ENCODE results near the gene PDGFA.
"Not testable (repeated sequence)": the region's sequence is repeated elsewhere in the genome, so short reads cannot be mapped to it uniquely, and the experiment has no call there.

The PDGFA gene

GRCh38 chr7:556837-557557, 37.4 kb upstream of the PDGFA start:
- DNase-seq (no peak), ATAC-seq (no peak)
- Mint-ChIP-seq H3K4me3 (no peak overlapping the region), H3K36me3 (ENCODE audit: low read depth) (peaks cover 9% of the 10 kb centered on the region), H3K9me3 (no peaks in the 10 kb centered on the region), H3K4me1 (no peaks in the 10 kb centered on the region), H3K27me3 (no peaks in the 10 kb centered on the region), H3K27ac (no peak overlapping the region)

- Mint-ChIP-seq H3K4me3 (no peak overlapping the region), H3K27me3 (no peaks in the 10 kb centered on the region), H3K9me3 (no peaks in the 10 kb centered on the region), H3K36me3 (ENCODE audit: low read depth) (peaks cover 9% of the 10 kb centered on the region), H3K4me1 (no peaks in the 10 kb centered on the region), H3K27ac (no peak overlapping the region)
- DNase-seq = no peak
- no peak for ATAC-seq
Measured at GRCh38 chr7:556291-556826, 36.7 kb upstream of the PDGFA start.

GRCh38 chr7:555551-556160, 36.0 kb upstream of the PDGFA start:
- H3K27ac Mint-ChIP-seq = no peak overlapping the region
- peaks cover 3% of the 10 kb centered on the region for H3K36me3 Mint-ChIP-seq (ENCODE audit: low read depth)
- no peaks in the 10 kb centered on the region for H3K27me3 Mint-ChIP-seq
- DNase-seq (no peak), ATAC-seq (no peak)
- H3K4me1 Mint-ChIP-seq = no peaks in the 10 kb centered on the region
- no peaks in the 10 kb centered on the region for H3K9me3 Mint-ChIP-seq
- H3K4me3 Mint-ChIP-seq = no peak overlapping the region

- Mint-ChIP-seq H3K36me3 (ENCODE audit: low read depth) (peaks cover 7% of the 10 kb centered on the region), H3K9me3 (no peaks in the 10 kb centered on the region), H3K27ac (no peak overlapping the region), H3K4me1 (no peaks in the 10 kb centered on the region), H3K27me3 (no peaks in the 10 kb centered on the region), H3K4me3 (no peak overlapping the region)
- DNase-seq (no peak), ATAC-seq (no peak)
Measured at GRCh38 chr7:553636-554111, 34.0 kb upstream of the PDGFA start.

- no peak overlapping the region for H3K4me3 Mint-ChIP-seq
- H3K27me3 Mint-ChIP-seq = no peaks in the 10 kb centered on the region
- H3K36me3 Mint-ChIP-seq (ENCODE audit: low read depth) = peaks cover 7% of the 10 kb centered on the region
Measured at GRCh38 chr7:552868-553635, 33.4 kb upstream of the PDGFA start.

GRCh38 chr7:552151-552867, 32.7 kb upstream of the PDGFA start:
- not testable (repeated sequence) for DNase-seq; H3K4me1 Mint-ChIP-seq; H3K27ac Mint-ChIP-seq; H3K9me3 Mint-ChIP-seq; H3K4me3 Mint-ChIP-seq; H3K27me3 Mint-ChIP-seq; H3K36me3 Mint-ChIP-seq (ENCODE audit: low read depth); ATAC-seq

More at GRCh38 chr7:552868-553635, 33.4 kb upstream of the PDGFA start:
- DNase-seq (no peak), ATAC-seq (no peak)
- H3K9me3 Mint-ChIP-seq = no peaks in the 10 kb centered on the region
- no peak overlapping the region for H3K27ac Mint-ChIP-seq
- no peaks in the 10 kb centered on the region for H3K4me1 Mint-ChIP-seq

GRCh38 chr7:551615-551970, 31.9 kb upstream of the PDGFA start:
- H3K27me3 Mint-ChIP-seq; H3K36me3 Mint-ChIP-seq (ENCODE audit: low read depth); H3K27ac Mint-ChIP-seq; H3K4me1 Mint-ChIP-seq; H3K4me3 Mint-ChIP-seq; DNase-seq; H3K9me3 Mint-ChIP-seq; ATAC-seq: not testable (repeated sequence)

GRCh38 chr7:550881-551614, 31.4 kb upstream of the PDGFA start:
- Mint-ChIP-seq H3K27ac (no peak overlapping the region), H3K4me1 (no peaks in the 10 kb centered on the region), H3K4me3 (no peak overlapping the region), H3K27me3 (no peaks in the 10 kb centered on the region), H3K9me3 (no peaks in the 10 kb centered on the region), H3K36me3 (ENCODE audit: low read depth) (peaks cover 9% of the 10 kb centered on the region)
- DNase-seq (no peak), ATAC-seq (no peak)

- ATAC-seq = no peak
- no peaks in the 10 kb centered on the region for H3K4me1 Mint-ChIP-seq
Measured at GRCh38 chr7:549891-550625, 30.4 kb upstream of the PDGFA start.

GRCh38 chr7:549066-549890, 29.6 kb upstream of the PDGFA start:
- no peak overlapping the region for H3K4me3 Mint-ChIP-seq
- H3K36me3 Mint-ChIP-seq (ENCODE audit: low read depth) = peaks cover 9% of the 10 kb centered on the region
- no peak overlapping the region for H3K27ac Mint-ChIP-seq
- no peaks in the 10 kb centered on the region for H3K4me1 Mint-ChIP-seq
- DNase-seq (no peak), ATAC-seq (no peak)
- no peaks in the 10 kb centered on the region for H3K9me3 Mint-ChIP-seq
- H3K27me3 Mint-ChIP-seq = no peaks in the 10 kb centered on the region

More at GRCh38 chr7:549891-550625, 30.4 kb upstream of the PDGFA start:
- no peak for DNase-seq
- peaks cover 9% of the 10 kb centered on the region for H3K36me3 Mint-ChIP-seq (ENCODE audit: low read depth)
- no peaks in the 10 kb centered on the region for H3K9me3 Mint-ChIP-seq
- H3K4me3 Mint-ChIP-seq = no peak overlapping the region
- H3K27me3 Mint-ChIP-seq = no peaks in the 10 kb centered on the region
- no peak overlapping the region for H3K27ac Mint-ChIP-seq

- Mint-ChIP-seq H3K4me1 (peaks cover 3% of the 10 kb centered on the region), H3K36me3 (ENCODE audit: low read depth) (peaks cover 9% of the 10 kb centered on the region), H3K27me3 (no peaks in the 10 kb centered on the region), H3K27ac (no peak overlapping the region), H3K4me3 (no peak overlapping the region), H3K9me3 (no peaks in the 10 kb centered on the region)
- DNase-seq (no peak), ATAC-seq (no peak)
Measured at GRCh38 chr7:548401-548800, 28.8 kb upstream of the PDGFA start.

GRCh38 chr7:545470-545869, 25.8 kb upstream of the PDGFA start:
- Mint-ChIP-seq H3K4me1 (peaks cover 11% of the 10 kb centered on the region), H3K27ac (no peak overlapping the region), H3K4me3 (no peak overlapping the region), H3K27me3 (no peaks in the 10 kb centered on the region), H3K9me3 (no peaks in the 10 kb centered on the region), H3K36me3 (ENCODE audit: low read depth) (peaks cover 9% of the 10 kb centered on the region)
- DNase-seq (no peak), ATAC-seq (no peak)
